Parathyroid adenoma (tissue), 2 donors: Measurements from ENCODE around the gene SLC7A10.

Experiments
- H2AFZ ChIP-seq: fragments of 300-600 bp; sonication (generic); one replicate; pipeline ENCODE4 v1.7.0; 2017; ENCODE audit warnings: antibody characterized with exemption, mild to moderate bottlenecking
- H3K27ac ChIP-seq: fragments of 300-600 bp; sonication (generic); one replicate; pipeline ENCODE4 v1.7.0; 2017
- H3K27me3 ChIP-seq: fragments of 300-600 bp; sonication (generic); one replicate; pipeline ENCODE4 v1.7.0; 2017; ENCODE audit warnings: low read length; ENCODE audit not compliant: control insufficient read depth, insufficient read depth
- H3K36me3 ChIP-seq: fragments of 300-600 bp; sonication (generic); one replicate; pipeline ENCODE4 v1.7.0; 2017; ENCODE audit warnings: low read length; ENCODE audit not compliant: control insufficient read depth, insufficient read depth
- H3K4me1 ChIP-seq: fragments of 300-600 bp; sonication (generic); one replicate; pipeline ENCODE4 v1.7.0; 2017; ENCODE audit warnings: control low read depth
- H3K4me2 ChIP-seq: fragments of 300-600 bp; sonication (generic); one replicate; pipeline ENCODE4 v1.7.0; 2017; ENCODE audit warnings: low read length
- H3K4me3 ChIP-seq: fragments of 300-600 bp; sonication (generic); one replicate; pipeline ENCODE4 v1.7.0; 2017; ENCODE audit warnings: low read depth, low read length
- H3K79me2 ChIP-seq: fragments of 300-600 bp; sonication (generic); one replicate; pipeline ENCODE4 v1.7.0; 2017; ENCODE audit warnings: control low read depth
- H3K9ac ChIP-seq: fragments of 300-600 bp; sonication (generic); one replicate; pipeline ENCODE4 v1.7.0; 2017; ENCODE audit warnings: mild to moderate bottlenecking
- H3K9me3 ChIP-seq: fragments of 300-600 bp; sonication (generic); one replicate; pipeline ENCODE4 v1.7.0; 2017; ENCODE audit warnings: low read length; ENCODE audit not compliant: control insufficient read depth
- TF ChIP-seq, protein P1 (sequence below): fragments of 300-600 bp; sonication (generic); IDR thresholded peaks from one replicate; pipeline ENCODE4 v1.7.0; 2017; ENCODE audit warnings: antibody characterized with exemption, mild to moderate bottlenecking
- donor health status: primary hyperparathyroidism.

SLC7A10 gene

DNA sequence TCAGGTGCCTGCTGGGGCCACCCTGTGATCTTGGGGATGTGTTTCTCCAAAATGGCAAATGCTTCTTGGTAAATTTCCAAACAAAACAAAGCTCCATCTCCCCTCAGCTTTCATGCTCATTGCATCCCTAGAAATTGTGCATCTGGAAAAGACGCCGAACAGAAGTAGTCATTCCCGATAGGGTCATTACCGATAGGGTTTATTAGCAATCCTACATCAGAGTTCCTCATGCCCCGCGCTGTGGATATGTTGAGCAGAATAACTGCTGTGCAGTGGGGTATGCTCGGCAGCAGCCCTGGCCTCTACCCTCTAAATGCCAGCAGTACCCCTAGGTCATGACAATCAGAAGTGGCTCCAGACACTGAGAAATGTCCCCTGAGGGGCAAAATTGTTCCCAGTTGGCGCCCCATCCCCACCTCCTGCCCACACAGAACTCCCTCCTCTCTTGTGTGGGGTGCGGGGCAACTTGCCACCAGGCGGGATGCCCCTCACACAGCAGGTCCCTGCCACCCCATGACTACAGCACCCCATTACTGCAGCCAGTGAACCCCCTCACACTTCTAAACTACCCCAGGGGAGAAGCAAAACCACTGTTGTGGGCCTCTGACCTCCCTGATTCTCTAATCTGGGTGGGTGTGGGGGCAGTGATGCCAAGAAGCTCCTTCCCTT, 13.0 kb upstream of the SLC7A10 start:
- Histone ChIP-seq H3K4me2 (no peak overlapping the region), H2AFZ (no peak overlapping the region), H3K27ac (no peak overlapping the region), H3K4me3 (no peak overlapping the region), H3K79me2 (no peaks in the 10 kb centered on the region), H3K4me1 (no peaks in the 10 kb centered on the region), H3K9me3 (no peaks in the 10 kb centered on the region), H3K9ac (no peak overlapping the region), H3K27me3 (no peaks in the 10 kb centered on the region), H3K36me3 (no peaks in the 10 kb centered on the region)
- TF ChIP-seq, protein P1, sequence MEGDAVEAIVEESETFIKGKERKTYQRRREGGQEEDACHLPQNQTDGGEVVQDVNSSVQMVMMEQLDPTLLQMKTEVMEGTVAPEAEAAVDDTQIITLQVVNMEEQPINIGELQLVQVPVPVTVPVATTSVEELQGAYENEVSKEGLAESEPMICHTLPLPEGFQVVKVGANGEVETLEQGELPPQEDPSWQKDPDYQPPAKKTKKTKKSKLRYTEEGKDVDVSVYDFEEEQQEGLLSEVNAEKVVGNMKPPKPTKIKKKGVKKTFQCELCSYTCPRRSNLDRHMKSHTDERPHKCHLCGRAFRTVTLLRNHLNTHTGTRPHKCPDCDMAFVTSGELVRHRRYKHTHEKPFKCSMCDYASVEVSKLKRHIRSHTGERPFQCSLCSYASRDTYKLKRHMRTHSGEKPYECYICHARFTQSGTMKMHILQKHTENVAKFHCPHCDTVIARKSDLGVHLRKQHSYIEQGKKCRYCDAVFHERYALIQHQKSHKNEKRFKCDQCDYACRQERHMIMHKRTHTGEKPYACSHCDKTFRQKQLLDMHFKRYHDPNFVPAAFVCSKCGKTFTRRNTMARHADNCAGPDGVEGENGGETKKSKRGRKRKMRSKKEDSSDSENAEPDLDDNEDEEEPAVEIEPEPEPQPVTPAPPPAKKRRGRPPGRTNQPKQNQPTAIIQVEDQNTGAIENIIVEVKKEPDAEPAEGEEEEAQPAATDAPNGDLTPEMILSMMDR, result no peak

DNA sequence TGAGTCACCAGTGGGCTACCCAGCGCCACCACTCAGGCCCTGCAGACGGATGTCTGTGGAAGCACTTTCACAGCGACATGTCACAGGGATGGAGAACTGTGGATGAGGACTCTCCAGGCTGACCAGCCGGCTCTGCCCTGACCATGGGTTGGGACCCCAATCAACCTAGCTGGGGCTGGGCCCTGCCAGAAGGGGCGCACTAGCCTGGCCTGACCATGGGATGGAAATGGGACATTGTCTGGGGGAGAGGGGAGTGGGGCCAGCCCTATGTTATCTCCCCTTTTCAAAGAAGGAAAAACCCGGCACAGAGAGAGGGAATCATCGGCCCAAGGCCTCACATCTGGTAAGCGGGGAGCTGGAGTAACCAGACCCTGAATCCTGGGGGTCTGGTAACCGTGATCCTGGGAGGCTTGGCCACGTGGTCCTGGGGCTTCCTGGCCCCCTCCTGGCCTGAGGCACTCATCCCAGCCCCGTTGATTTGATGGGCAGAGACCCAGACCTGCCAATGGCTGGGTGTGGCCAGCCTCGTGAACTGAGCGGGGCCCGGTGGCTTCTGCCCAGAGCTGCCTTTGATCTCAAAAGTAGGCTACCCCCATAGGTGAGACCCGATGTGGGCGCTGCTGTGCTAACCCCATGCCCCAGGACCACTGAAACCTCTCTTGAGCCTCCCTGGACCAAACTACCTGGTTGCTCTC, 11.2 kb upstream of the SLC7A10 start:
- no peaks in the 10 kb centered on the region for H3K9me3 ChIP-seq
- H3K36me3 ChIP-seq, result no peaks in the 10 kb centered on the region
- H3K4me2 ChIP-seq, result no peak overlapping the region
- H3K79me2 ChIP-seq, result no peaks in the 10 kb centered on the region
- no peak overlapping the region for H3K4me3 ChIP-seq
- no peak overlapping the region for H3K9ac ChIP-seq
- H2AFZ ChIP-seq, result no peak overlapping the region
- no peaks in the 10 kb centered on the region for H3K4me1 ChIP-seq
- no peaks in the 10 kb centered on the region for H3K27me3 ChIP-seq
- TF ChIP-seq, protein P1, result no peak
- H3K27ac ChIP-seq, result no peak overlapping the region

DNA sequence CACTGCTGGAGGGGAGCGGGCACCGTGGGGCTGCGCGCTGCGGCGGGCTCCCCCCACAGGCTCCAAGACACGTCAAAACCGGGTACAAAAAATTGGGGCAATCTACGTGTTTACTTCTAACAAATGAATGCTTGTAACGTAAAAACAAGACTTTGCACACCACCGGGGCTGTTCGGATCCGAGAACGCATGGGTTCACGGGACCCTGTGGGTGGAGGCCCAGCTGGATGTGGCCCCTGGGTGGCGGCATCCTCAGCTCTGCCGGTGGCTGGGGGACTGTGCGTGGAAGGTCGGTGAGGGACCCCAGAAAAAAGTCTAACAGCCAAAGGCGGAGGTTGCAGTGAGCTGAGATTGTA, 10.3 kb upstream of the SLC7A10 start:
- Histone ChIP-seq H3K9me3 (no peaks in the 10 kb centered on the region), H3K4me2 (no peak overlapping the region), H3K79me2 (no peaks in the 10 kb centered on the region), H3K27me3 (no peaks in the 10 kb centered on the region), H3K4me1 (no peaks in the 10 kb centered on the region), H3K36me3 (no peaks in the 10 kb centered on the region), H3K9ac (no peak overlapping the region), H3K4me3 (no peak overlapping the region), H3K27ac (no peak overlapping the region), H2AFZ (no peak overlapping the region)
- TF ChIP-seq, protein P1, result no peak

DNA sequence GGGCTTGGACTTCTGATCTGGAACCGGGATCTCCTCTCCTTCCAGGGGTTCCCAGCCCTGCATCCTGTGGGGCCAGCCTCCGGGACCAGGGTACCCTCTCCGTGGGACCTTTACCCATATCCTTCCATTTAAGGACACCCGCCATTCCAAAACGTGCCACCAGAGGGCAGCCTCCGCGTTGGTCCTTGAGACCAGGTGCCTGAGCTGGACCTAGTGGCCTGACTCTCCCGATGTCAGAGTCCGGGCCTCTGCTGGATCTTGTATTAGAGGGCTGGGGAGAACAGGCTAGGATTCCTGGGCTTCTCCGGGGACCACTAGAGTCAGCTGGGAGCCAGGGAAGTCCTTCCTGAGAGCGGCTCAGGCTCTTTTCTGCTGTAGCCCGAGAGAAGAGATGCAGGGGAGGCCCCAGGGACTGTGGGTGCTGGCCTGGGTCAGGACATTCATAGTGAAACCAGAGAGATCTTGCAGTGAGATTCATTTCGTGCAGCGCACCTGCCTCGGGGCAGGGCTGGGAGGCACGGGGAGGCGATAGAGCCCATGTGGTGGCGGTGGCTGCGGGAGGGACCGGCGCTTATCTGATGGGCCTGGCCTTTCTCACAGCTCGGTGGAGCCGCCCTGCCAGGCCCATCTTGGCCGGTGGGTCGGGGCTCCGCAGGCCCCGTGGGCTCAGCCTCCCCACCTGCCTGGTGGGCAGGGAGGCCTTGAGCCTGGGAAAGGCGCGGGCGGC, 9.8 kb upstream of the SLC7A10 start:
- H3K9ac ChIP-seq, result no peak overlapping the region
- peak overlapping the region; percentile 61 for H2AFZ ChIP-seq
- no peaks in the 10 kb centered on the region for H3K27me3 ChIP-seq
- H3K4me1 ChIP-seq, result no peaks in the 10 kb centered on the region
- H3K9me3 ChIP-seq, result no peaks in the 10 kb centered on the region
- no peaks in the 10 kb centered on the region for H3K79me2 ChIP-seq
- no peaks in the 10 kb centered on the region for H3K36me3 ChIP-seq
- TF ChIP-seq, protein P1, result peak; percentile 95
- H3K27ac ChIP-seq, result no peak overlapping the region
- no peak overlapping the region for H3K4me3 ChIP-seq
- H3K4me2 ChIP-seq, result no peak overlapping the region
